ENCODE measurements around the gene SPCS1.
"Not testable (repeated sequence)": the region's sequence is repeated elsewhere in the genome, so short reads cannot be mapped to it uniquely, and the experiment has no call there.

Gene SPCS1

DNA sequence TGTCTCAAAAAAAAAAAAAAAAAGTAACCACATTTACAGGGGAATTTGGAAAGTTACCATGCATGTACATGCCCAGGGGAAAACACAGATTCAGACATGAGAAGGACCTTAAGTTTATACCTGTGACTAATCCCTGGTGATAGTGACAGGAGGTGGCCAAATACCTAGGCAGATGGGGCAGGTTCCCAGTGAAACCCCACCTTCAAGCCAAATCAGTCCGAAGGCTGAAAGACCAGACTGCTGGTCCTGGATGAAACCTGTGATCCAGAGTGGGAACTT lies 15.8 kb downstream of the SPCS1 start:
- H3K36me3 ChIP-seq (ENCODE audit: control insufficient read depth, insufficient read depth, low read length), result no peaks in the 10 kb centered on the region
- no peak overlapping the region for H3K27ac ChIP-seq (ENCODE audit: low read depth, low read length)

GRCh38 chr3:52722491-52722890 lies 16.6 kb downstream of the SPCS1 start:
- H3K4me3 ChIP-seq (ENCODE audit: low read length), result no peak overlapping the region
- no peak overlapping the region for H3K9ac ChIP-seq (ENCODE audit: low read length)
- no peak overlapping the region for H3K27ac ChIP-seq (ENCODE audit: low read depth, low read length)
- no peaks in the 10 kb centered on the region for H3K36me3 ChIP-seq (ENCODE audit: control insufficient read depth, insufficient read depth, low read length)
- H3K4me1 ChIP-seq (ENCODE audit: control insufficient read depth, insufficient read depth, low read length), result no peaks in the 10 kb centered on the region
- H3K27me3 ChIP-seq (ENCODE audit: control insufficient read depth, insufficient read depth, low read length), result no peaks in the 10 kb centered on the region

More for the DNA sequence above, 15.8 kb downstream of the SPCS1 start:
- Histone ChIP-seq H3K9ac (ENCODE audit: low read length) (no peak overlapping the region), H3K4me1 (ENCODE audit: control insufficient read depth, insufficient read depth, low read length) (no peaks in the 10 kb centered on the region), H3K27me3 (ENCODE audit: control insufficient read depth, insufficient read depth, low read length) (no peaks in the 10 kb centered on the region), H3K4me3 (ENCODE audit: low read length) (no peak overlapping the region)

DNA sequence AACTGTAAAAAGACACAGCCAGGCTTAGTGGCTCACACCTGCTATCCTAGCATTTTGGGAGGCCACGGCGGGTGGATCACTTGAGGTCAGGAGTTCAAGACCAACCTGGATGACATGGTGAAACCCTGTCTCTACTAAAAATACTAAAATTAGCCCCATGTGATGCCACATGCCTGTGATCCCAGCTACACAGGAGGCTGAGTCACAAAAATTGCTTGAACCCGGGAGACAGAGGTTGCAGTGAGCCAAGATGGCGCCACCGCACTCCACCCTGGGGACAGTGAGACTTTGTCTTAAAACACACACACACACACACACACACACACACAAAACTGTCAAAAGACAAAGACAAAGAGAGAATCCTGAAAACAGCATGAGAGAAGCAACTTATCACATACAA lies 18.0 kb downstream of the SPCS1 start:
- H3K27ac ChIP-seq (ENCODE audit: low read depth, low read length), result no peak overlapping the region
- H3K9ac ChIP-seq (ENCODE audit: low read length), result no peak overlapping the region
- no peaks in the 10 kb centered on the region for H3K4me1 ChIP-seq (ENCODE audit: control insufficient read depth, insufficient read depth, low read length)
- H3K4me3 ChIP-seq (ENCODE audit: low read length), result no peak overlapping the region
- H3K27me3 ChIP-seq (ENCODE audit: control insufficient read depth, insufficient read depth, low read length), result no peaks in the 10 kb centered on the region
- H3K36me3 ChIP-seq (ENCODE audit: control insufficient read depth, insufficient read depth, low read length), result no peaks in the 10 kb centered on the region

GRCh38 chr3:52724511-52724910 lies 18.6 kb downstream of the SPCS1 start:
- no peak overlapping the region for H3K27ac ChIP-seq (ENCODE audit: low read depth, low read length)
- H3K4me1 ChIP-seq (ENCODE audit: control insufficient read depth, insufficient read depth, low read length), result no peaks in the 10 kb centered on the region
- no peaks in the 10 kb centered on the region for H3K36me3 ChIP-seq (ENCODE audit: control insufficient read depth, insufficient read depth, low read length)
- no peaks in the 10 kb centered on the region for H3K27me3 ChIP-seq (ENCODE audit: control insufficient read depth, insufficient read depth, low read length)
- H3K9ac ChIP-seq (ENCODE audit: low read length), result no peak overlapping the region
- no peak overlapping the region for H3K4me3 ChIP-seq (ENCODE audit: low read length)

DNA sequence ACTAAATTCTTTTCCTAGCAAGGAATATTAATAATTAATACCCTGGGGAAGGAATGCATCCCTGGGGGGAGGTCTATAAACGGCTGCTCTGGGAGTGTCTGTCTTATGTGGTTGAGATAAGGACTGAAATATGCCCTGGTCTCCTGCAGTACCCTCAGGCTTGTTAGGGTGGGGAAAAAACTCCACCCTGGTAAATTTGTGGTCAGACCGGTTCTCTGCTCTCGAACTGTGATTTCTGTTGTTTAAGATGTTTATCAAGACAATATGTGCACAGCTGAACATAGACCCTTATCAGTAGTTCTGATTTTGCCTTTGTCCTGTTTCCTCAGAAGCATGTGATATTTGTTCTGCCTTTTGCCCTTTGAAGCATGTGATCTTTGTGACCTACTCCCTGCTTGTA lies 22.8 kb downstream of the SPCS1 start:
- not testable (repeated sequence) for H3K36me3 ChIP-seq (ENCODE audit: control insufficient read depth, insufficient read depth, low read length); H3K4me1 ChIP-seq (ENCODE audit: control insufficient read depth, insufficient read depth, low read length); H3K27ac ChIP-seq (ENCODE audit: low read depth, low read length); H3K9ac ChIP-seq (ENCODE audit: low read length); H3K4me3 ChIP-seq (ENCODE audit: low read length); H3K27me3 ChIP-seq (ENCODE audit: control insufficient read depth, insufficient read depth, low read length)

DNA sequence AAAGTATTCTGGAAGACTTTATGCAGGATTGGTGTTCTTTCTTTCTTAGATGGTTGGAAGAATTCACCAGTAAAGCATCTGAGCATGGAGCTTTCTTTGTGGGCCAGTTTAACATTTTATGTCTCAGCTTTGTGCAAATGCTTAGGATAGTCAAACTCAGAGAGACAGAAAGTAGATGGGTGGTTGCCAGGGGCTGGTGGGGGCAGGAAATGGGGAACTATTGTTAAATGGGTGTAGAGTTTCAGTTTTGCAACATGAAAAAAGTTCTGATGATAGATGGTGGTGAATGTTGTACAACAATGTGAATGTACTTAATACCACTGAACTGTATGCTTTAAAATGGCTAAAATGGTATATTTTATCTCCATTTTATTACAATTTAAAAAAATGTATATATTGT lies 24.8 kb downstream of the SPCS1 start:
- Histone ChIP-seq H3K36me3 (ENCODE audit: control insufficient read depth, insufficient read depth, low read length) (peaks cover 4% of the 10 kb centered on the region), H3K9ac (ENCODE audit: low read length) (no peak overlapping the region), H3K4me3 (ENCODE audit: low read length) (no peak overlapping the region), H3K27ac (ENCODE audit: low read depth, low read length) (no peak overlapping the region), H3K27me3 (ENCODE audit: control insufficient read depth, insufficient read depth, low read length) (no peaks in the 10 kb centered on the region), H3K4me1 (ENCODE audit: control insufficient read depth, insufficient read depth, low read length) (no peaks in the 10 kb centered on the region)

- Histone ChIP-seq H3K4me1 (ENCODE audit: control insufficient read depth, insufficient read depth, low read length) (no peaks in the 10 kb centered on the region), H3K27ac (ENCODE audit: low read depth, low read length) (no peak overlapping the region), H3K9ac (ENCODE audit: low read length) (no peak overlapping the region), H3K36me3 (ENCODE audit: control insufficient read depth, insufficient read depth, low read length) (peaks cover 4% of the 10 kb centered on the region), H3K27me3 (ENCODE audit: control insufficient read depth, insufficient read depth, low read length) (no peaks in the 10 kb centered on the region), H3K4me3 (ENCODE audit: low read length) (no peak overlapping the region)
Observed at GRCh38 chr3:52731590-52731989, 25.7 kb downstream of the SPCS1 start.

DNA sequence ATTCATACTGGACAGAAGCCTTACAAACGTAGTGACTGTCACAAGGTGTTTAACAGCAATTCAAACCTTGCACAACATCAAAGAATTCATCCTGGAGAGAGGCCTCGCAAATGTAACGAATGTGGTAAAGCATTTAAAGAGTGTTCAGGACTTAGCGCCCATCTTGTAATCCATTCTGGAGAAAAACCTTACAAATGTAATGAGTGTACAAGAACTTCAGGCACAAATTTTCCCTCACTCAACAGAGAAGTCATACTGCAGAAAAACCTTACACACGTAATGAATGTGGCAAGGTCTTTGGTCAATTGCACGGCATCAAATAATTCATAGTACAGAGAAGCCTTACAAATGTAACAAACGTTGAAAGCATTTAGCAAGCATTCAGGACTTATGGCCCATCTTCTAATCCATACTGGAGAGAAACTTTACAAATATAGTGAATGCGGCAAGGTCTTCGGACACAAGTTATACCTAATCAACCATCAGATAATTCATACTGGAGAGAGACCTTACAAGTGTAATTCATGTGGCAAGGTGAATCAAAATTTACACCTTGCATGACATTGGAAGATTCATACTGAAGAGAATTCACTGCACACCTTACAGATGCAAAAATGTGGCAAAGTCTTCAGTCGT lies 27.5 kb downstream of the SPCS1 start:
- Histone ChIP-seq H3K27me3 (ENCODE audit: control insufficient read depth, insufficient read depth, low read length) (no peaks in the 10 kb centered on the region), H3K36me3 (ENCODE audit: control insufficient read depth, insufficient read depth, low read length) (peaks cover 4% of the 10 kb centered on the region), H3K27ac (ENCODE audit: low read depth, low read length) (no peak overlapping the region), H3K4me1 (ENCODE audit: control insufficient read depth, insufficient read depth, low read length) (no peaks in the 10 kb centered on the region), H3K9ac (ENCODE audit: low read length) (no peak overlapping the region), H3K4me3 (ENCODE audit: low read length) (no peak overlapping the region)

DNA sequence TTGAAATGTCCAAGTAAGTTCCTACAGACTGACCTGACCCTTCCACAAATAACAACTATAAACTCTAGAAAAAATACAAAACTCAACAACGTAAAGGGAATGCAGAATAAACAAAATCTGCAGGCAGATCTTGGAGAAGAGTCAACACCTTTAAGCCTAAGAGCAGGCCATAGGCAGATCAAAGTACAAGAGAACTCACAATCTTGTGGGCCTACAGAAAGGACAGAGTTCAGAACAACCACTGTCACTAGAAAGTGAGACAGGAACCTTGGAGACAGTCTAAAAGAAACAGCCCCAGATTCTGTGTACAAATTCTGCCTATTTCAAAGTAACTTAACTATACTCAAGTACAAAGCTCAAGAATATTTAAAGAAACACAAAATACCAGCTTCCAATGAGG lies 33.8 kb downstream of the SPCS1 start:
- Histone ChIP-seq H3K36me3 (ENCODE audit: control insufficient read depth, insufficient read depth, low read length) (peaks cover 15% of the 10 kb centered on the region), H3K27me3 (ENCODE audit: control insufficient read depth, insufficient read depth, low read length) (no peaks in the 10 kb centered on the region), H3K4me3 (ENCODE audit: low read length) (no peak overlapping the region), H3K9ac (ENCODE audit: low read length) (no peak overlapping the region), H3K4me1 (ENCODE audit: control insufficient read depth, insufficient read depth, low read length) (no peaks in the 10 kb centered on the region), H3K27ac (ENCODE audit: low read depth, low read length) (no peak overlapping the region)

- no peak overlapping the region for H3K27ac ChIP-seq (ENCODE audit: low read depth, low read length)
- H3K36me3 ChIP-seq (ENCODE audit: control insufficient read depth, insufficient read depth, low read length), result peaks cover 18% of the 10 kb centered on the region
- no peak overlapping the region for H3K9ac ChIP-seq (ENCODE audit: low read length)
- H3K27me3 ChIP-seq (ENCODE audit: control insufficient read depth, insufficient read depth, low read length), result no peaks in the 10 kb centered on the region
- no peak overlapping the region for H3K4me3 ChIP-seq (ENCODE audit: low read length)
- H3K4me1 ChIP-seq (ENCODE audit: control insufficient read depth, insufficient read depth, low read length), result no peaks in the 10 kb centered on the region
Observed at GRCh38 chr3:52742418-52743041, 36.6 kb downstream of the SPCS1 start.

GRCh38 chr3:52743152-52743551 lies 37.2 kb downstream of the SPCS1 start:
- Histone ChIP-seq H3K36me3 (ENCODE audit: control insufficient read depth, insufficient read depth, low read length) (peaks cover 18% of the 10 kb centered on the region), H3K4me3 (ENCODE audit: low read length) (no peak overlapping the region), H3K9ac (ENCODE audit: low read length) (no peak overlapping the region), H3K27ac (ENCODE audit: low read depth, low read length) (no peak overlapping the region), H3K4me1 (ENCODE audit: control insufficient read depth, insufficient read depth, low read length) (no peaks in the 10 kb centered on the region), H3K27me3 (ENCODE audit: control insufficient read depth, insufficient read depth, low read length) (no peaks in the 10 kb centered on the region)

DNA sequence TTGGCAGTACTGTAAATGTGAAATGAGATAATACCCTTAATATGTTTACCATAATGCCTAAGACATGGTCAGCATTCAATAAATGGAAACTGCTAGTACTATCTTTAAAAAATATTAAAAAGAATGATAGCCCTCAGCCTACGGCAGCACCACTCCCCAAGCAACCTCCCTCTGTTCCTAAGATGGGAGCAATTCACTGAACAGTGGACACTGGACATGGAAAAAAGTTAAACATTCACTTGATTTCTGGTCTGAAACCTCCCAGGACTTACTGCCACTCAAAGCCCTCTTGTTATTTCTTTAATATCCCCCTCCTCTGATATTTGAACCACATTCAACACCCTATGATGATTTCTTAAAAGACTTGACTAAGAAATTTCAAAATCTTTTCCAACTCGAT lies 37.8 kb downstream of the SPCS1 start:
- Histone ChIP-seq H3K36me3 (ENCODE audit: control insufficient read depth, insufficient read depth, low read length) (peaks cover 21% of the 10 kb centered on the region), H3K9ac (ENCODE audit: low read length) (no peak overlapping the region), H3K4me3 (ENCODE audit: low read length) (no peak overlapping the region), H3K27ac (ENCODE audit: low read depth, low read length) (no peak overlapping the region), H3K4me1 (ENCODE audit: control insufficient read depth, insufficient read depth, low read length) (no peaks in the 10 kb centered on the region), H3K27me3 (ENCODE audit: control insufficient read depth, insufficient read depth, low read length) (no peaks in the 10 kb centered on the region)

DNA sequence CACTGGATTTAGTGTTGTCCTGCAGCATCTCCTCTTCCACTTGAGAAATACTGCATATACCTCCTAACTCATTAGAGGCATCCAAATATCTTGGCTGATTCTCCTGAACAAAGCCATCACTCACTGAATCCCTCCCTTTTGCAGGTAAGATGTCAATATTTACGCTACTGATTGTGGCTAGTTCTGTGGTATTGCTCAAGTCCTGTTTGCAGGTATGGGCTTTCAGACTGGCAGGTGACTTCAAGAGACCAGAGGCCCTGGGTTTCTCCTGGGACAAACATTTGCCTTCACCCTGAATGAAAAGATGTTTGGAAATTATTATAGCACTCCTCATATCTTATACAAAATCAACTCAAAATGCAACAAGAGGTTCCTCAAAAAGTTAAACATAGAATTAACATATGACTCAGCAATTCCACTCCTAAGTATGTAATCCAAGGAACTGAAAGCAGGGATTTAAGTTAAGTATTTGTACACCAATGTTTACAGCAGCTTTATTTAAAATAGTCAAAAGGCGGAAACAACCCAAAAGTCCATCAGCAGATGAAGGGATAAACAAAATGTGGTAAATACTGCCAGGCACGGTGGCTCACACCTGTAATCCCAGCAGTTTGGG lies 46.2 kb downstream of the SPCS1 start:
- Histone ChIP-seq H3K27me3 (ENCODE audit: control insufficient read depth, insufficient read depth, low read length) (no peaks in the 10 kb centered on the region), H3K9ac (ENCODE audit: low read length) (no peak overlapping the region), H3K4me1 (ENCODE audit: control insufficient read depth, insufficient read depth, low read length) (no peaks in the 10 kb centered on the region), H3K36me3 (ENCODE audit: control insufficient read depth, insufficient read depth, low read length) (peaks cover 16% of the 10 kb centered on the region), H3K27ac (ENCODE audit: low read depth, low read length) (no peak overlapping the region), H3K4me3 (ENCODE audit: low read length) (no peak overlapping the region)

All from rectal smooth muscle tissue (tissue), 1 donor.